ENCODE data around the gene ZNF222. TPM values are rescaled to one million over a fixed set of nuclear protein-coding genes. Genes with fewer than 3 reads are reported as not detected.

The ZNF222 gene
- total and polyA plus RNA-seq, 2 of the 4 experiments (the other 2 are of a cell fraction), result 3.2 to 7.0 TPM

DNA sequence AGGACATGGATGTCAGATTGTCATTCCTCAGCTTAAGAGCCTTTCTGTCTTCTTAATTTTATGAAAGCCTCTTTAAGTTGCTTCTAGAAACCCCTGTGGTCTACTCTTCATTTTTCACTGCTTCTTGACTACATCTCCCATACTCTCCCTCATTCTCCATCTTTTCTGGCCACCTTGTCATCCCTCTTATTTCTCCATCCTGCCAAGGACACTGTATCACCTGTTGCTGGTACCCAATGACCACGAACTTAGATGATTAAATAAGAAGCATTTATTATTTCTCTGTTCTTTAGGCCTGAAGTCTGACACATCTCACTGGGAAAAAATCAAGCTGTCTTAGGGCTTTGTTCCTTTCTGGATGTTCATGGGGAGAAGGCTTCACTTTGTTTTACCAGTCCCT, 35.9 kb downstream of the ZNF222 start:
- H4K20me1 ChIP-seq (ENCODE audit: insufficient read depth, low read length), result no peaks in the 10 kb centered on the region
- no peak overlapping the region for H4K91ac ChIP-seq (ENCODE audit: insufficient read depth, low read depth, low read length)
- H3K9me1 ChIP-seq (ENCODE audit: insufficient read depth, low read length), result no peaks in the 10 kb centered on the region
- H3K23ac ChIP-seq (ENCODE audit: low read depth, low read length), result no peak overlapping the region
- no peak for TF ChIP-seq BHLHE40 (IDR thresholded peaks at IDR 0.05; ENCODE audit: low read depth, low read length)
- H2AK5ac ChIP-seq (ENCODE audit: low read depth, low read length), result no peak overlapping the region
- ChIA-PET POLR2A (ENCODE audit: unreplicated experiment) (no interaction called here), CTCF (no interaction called here)
- H3K4me2 ChIP-seq (ENCODE audit: low read depth, low read length), result no peak overlapping the region
- H3K9ac ChIP-seq (ENCODE audit: low read depth, low read length), result no peak overlapping the region
- no TSS peak for BruUV-seq (replicated peaks)
- no peak overlapping the region for H3K14ac ChIP-seq (replicated peaks; ENCODE audit: low read depth, low read length)
- no peak overlapping the region for H2AFZ ChIP-seq (replicated peaks; ENCODE audit: low read length, poor library complexity)
- ATAC-seq (ENCODE audit: low read depth), result no peak
- no peak overlapping the region for H2BK15ac ChIP-seq (ENCODE audit: low read depth, low read length)
- H3K9me3 ChIP-seq (ENCODE audit: control insufficient read depth, insufficient read depth, low read length), result peaks cover 9% of the 10 kb centered on the region
- no peak overlapping the region for H3K27ac ChIP-seq (ENCODE audit: insufficient read depth, low read length)
- intact Hi-C loops (cut with micrococcal nuclease), result no loop called here
- H2BK120ac ChIP-seq (ENCODE audit: low read depth, low read length), result no peak overlapping the region
- H3K27me3 ChIP-seq (ENCODE audit: control insufficient read depth, insufficient read depth, low read length), result no peaks in the 10 kb centered on the region
- H3K4ac ChIP-seq (ENCODE audit: low read depth, low read length), result no peak overlapping the region
- dilution Hi-C loops (cut with HindIII; ENCODE audit: low sequenced_read_pairs, unreplicated experiment), result no loop called here
- H4K5ac ChIP-seq (ENCODE audit: low read depth, low read length), result no peak overlapping the region
- no peak overlapping the region for H3K56ac ChIP-seq (ENCODE audit: extremely low read depth, insufficient read depth, low read length)
- H3K79me1 ChIP-seq (ENCODE audit: low read depth in 1 of 2, low read length in 2 of 2), result no peaks in the 10 kb centered on the region
- H3K36me3 ChIP-seq (ENCODE audit: control insufficient read depth, insufficient read depth, low read length), result peaks cover 49% of the 10 kb centered on the region
- no peak overlapping the region for H3K18ac ChIP-seq (ENCODE audit: low read depth, low read length)
- no CpG with 5 or more reads among the region's 1 CpG for WGBS, 2 experiments (ENCODE audit: extremely low coverage in 2 of 2, insufficient read length in 1 of 2)
- no peak overlapping the region for H3K4me3 ChIP-seq (ENCODE audit: insufficient read depth, low read depth, low read length)
- no peak overlapping the region for H4K8ac ChIP-seq (ENCODE audit: low read depth in 2 of 2, low read length in 2 of 2)
- in situ Hi-C loops (cut with MboI; ENCODE audit: low sequenced_read_pairs), result no loop called here
- H2AK9ac ChIP-seq (replicated peaks; ENCODE audit: low read depth, low read length, poor library complexity), result no peak overlapping the region
- H2BK5ac ChIP-seq (ENCODE audit: low read depth, low read length, poor library complexity, severe bottlenecking), result no peak overlapping the region
- H3K4me1 ChIP-seq (ENCODE audit: control insufficient read depth, insufficient read depth, low read length), result no peaks in the 10 kb centered on the region
- H2BK20ac ChIP-seq (ENCODE audit: low read depth, low read length), result no peak overlapping the region
- DNase-seq, result no peak
